SHP77 (cell line): ENCODE data around the gene SEMA6D.

Experiments used
- DNase-seq, 2 experiments: peaks; one replicate each; lab custom pipeline; 2025; lab: John Stamatoyannopoulos, UW

The SEMA6D gene

GRCh38 chr15:47743886-47744285, 26.6 kb downstream of the SEMA6D start:
- DNase-seq: no peak

GRCh38 chr15:47744496-47744895, 27.2 kb downstream of the SEMA6D start:
- no peak for DNase-seq

- DNase-seq: no peak
Measured at GRCh38 chr15:47744973-47745372, 27.7 kb downstream of the SEMA6D start.

- DNase-seq: no peak
Measured at GRCh38 chr15:47746516-47746915, 29.2 kb downstream of the SEMA6D start.

GRCh38 chr15:47750030-47750739, 32.9 kb downstream of the SEMA6D start:
- no peak for DNase-seq

- DNase-seq: no peak
Measured at GRCh38 chr15:47750740-47751262, 33.5 kb downstream of the SEMA6D start.

- DNase-seq: no peak
Measured at GRCh38 chr15:47753591-47753990, 36.3 kb downstream of the SEMA6D start.

GRCh38 chr15:47754312-47754711, 37.0 kb downstream of the SEMA6D start:
- no peak for DNase-seq

- DNase-seq: no peak
Measured at GRCh38 chr15:47755941-47756340, 38.6 kb downstream of the SEMA6D start.

GRCh38 chr15:47756872-47757271, 39.6 kb downstream of the SEMA6D start:
- DNase-seq: no peak

- DNase-seq: no peak
Measured at GRCh38 chr15:47757331-47757730, 40.0 kb downstream of the SEMA6D start.

GRCh38 chr15:47762621-47763020, 45.3 kb downstream of the SEMA6D start:
- DNase-seq: no peak

- no peak for DNase-seq
Measured at GRCh38 chr15:47764666-47765065, 47.4 kb downstream of the SEMA6D start.

- no peak for DNase-seq
Measured at GRCh38 chr15:47766406-47766805, 49.1 kb downstream of the SEMA6D start.

- no peak for DNase-seq
Measured at GRCh38 chr15:47767035-47767434, 49.7 kb downstream of the SEMA6D start.

- no peak for DNase-seq
Measured at GRCh38 chr15:47768735-47769134, 51.4 kb downstream of the SEMA6D start.

- no peak for DNase-seq
Measured at GRCh38 chr15:47769166-47769565, 51.9 kb downstream of the SEMA6D start.

- no peak for DNase-seq
Measured at GRCh38 chr15:47773143-47773542, 55.8 kb downstream of the SEMA6D start.

- no peak for DNase-seq
Measured at GRCh38 chr15:47778263-47778770, 61.0 kb downstream of the SEMA6D start.

GRCh38 chr15:47780971-47781370, 63.7 kb downstream of the SEMA6D start:
- no peak for DNase-seq

GRCh38 chr15:47781527-47781926, 64.2 kb downstream of the SEMA6D start:
- DNase-seq: no peak

GRCh38 chr15:47784820-47785219, 67.5 kb downstream of the SEMA6D start:
- DNase-seq: no peak

- no peak for DNase-seq
Measured at GRCh38 chr15:47786371-47786770, 69.1 kb downstream of the SEMA6D start.

- no peak for DNase-seq
Measured at GRCh38 chr15:47787875-47788274, 70.6 kb downstream of the SEMA6D start.
